ENCODE measurements around the gene FIG4. TPM values are rescaled to one million over a fixed set of nuclear protein-coding genes. Genes with fewer than 3 reads are reported as not detected.
A peak's percentile ranks its signal among the peaks of the same experiment; 100 is the strongest.

Gene FIG4
- 10 to 100 TPM; 10.4 to 30.8 (median 27.5) TPM for total RNA-seq

DNA sequence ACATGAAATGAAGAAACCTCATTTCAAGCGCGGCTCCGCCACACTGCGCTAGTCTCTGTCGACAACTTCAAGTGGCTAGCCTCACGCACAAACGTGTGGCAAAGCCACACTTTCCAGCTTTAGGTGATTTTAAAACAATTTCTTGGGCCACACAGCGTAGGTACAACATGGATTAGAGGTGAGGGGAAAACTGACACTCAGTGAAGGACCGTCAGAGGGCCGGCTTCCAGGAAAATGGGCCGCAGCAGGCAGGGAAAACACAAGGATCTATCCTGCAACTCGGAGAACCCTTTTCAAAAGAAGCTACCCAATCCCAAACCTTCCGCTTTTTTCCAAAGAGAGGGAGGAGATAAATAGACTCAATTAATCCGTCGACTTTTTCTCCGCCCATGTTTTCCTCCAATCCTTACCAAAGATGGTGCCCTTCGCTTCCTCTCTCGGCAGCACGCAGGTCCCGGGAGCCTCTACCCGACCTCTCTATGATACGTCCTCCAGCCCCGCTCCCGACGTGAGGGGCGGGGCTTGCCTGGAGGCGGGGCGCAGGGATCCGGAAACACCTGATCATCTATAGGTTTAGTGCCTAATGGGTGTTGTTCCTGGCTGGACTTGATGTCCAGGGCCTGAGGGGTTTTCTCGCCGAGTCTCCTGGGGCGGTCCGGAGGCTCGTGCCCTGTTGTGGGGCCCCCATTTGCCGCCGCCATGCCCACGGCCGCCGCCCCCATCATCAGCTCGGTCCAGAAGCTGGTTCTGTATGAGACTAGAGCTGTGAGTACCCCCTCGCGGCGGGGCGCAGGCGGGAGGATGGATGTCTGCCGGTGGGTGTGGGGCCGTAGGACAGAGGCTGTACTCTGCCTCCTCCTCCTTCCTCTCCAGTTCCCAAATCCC, at the start of gene FIG4, which contains the start of gene AK9:
Gene FIG4, plus strand, starts transcription at position 560 of the 885 bp plus-strand sequence. Its CDS starts 140 bp downstream, at position 700.
Gene AK9, minus strand, starts transcription at position 466 of the 885 bp plus-strand sequence. CDS start 15,457 bp downstream, outside the sequence.
- peak; percentile 98 to 99 for ATAC-seq (ENCODE audit: low FRiP score in 2 of 2)
- Histone ChIP-seq H3K4me3 (peak within 1 kb of the TSS; percentile 61 to 88 (median 72)), H3K36me3 (no peaks in the 10 kb centered on the region), H3K27ac (peak within 1 kb of the TSS; percentile 84 to 94 (median 90)), H3K4me1 (peaks cover 15 to 22% (median 20%) of the 10 kb centered on the region in 4 donors), H3K27me3 (no peaks in the 10 kb centered on the region), H3K9me3 (no peaks in the 10 kb centered on the region)
- TF ChIP-seq EP300 (IDR thresholded peaks at IDR 0.05) (peak in 1 of 4 donors; percentile 22), CTCF (IDR thresholded peaks at IDR 0.05) (peak in 3 of 6 experiments; percentile 18 to 30 (median 20)), POLR2AphosphoS5 (IDR thresholded peaks at IDR 0.05) (peak; percentile 27 to 73), POLR2A (IDR thresholded peaks at IDR 0.05) (peak in 3 of 4 donors; percentile 27 to 73 (median 46))
- DNase-seq: peak; percentile 97 to 98
- WGBS, 2 donors: 1 to 2% methylated on average over 29 to 46 of the region's 47 CpGs

DNA sequence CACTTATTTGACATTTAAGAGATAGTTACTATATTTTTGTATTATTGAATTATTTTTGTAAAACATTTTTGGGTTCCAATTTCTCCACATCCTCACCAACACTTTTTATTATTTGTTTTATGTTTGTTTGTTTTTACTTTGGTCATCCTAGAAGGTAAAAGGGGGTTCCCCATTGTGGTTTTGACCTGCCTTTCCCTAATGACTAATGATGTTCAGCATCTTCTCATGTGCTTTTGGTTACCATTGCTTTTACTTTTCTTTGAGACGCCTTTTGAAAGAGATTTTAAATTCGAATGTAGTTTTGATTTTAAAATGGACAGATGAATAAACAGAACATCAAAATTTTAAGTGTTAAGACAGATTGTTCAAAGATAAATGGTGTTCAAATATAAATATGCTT, 47.0 kb upstream of the FIG4 start:
- peaks cover 0 to 20% (median 0%) of the 10 kb centered on the region in 4 donors for H3K36me3 ChIP-seq
- no peak overlapping the region for H3K4me3 ChIP-seq
- WGBS, 2 donors: 90% methylated on average over 2 of the region's 2 CpGs
- H3K9me3 ChIP-seq: no peaks in the 10 kb centered on the region
- no peak for DNase-seq
- no peak for ATAC-seq (ENCODE audit: low FRiP score in 2 of 2)
- no peaks in the 10 kb centered on the region for H3K27me3 ChIP-seq
- TF ChIP-seq POLR2AphosphoS5 (IDR thresholded peaks at IDR 0.05) (no peak), EP300 (IDR thresholded peaks at IDR 0.05) (no peak), POLR2A (IDR thresholded peaks at IDR 0.05) (no peak), CTCF (IDR thresholded peaks at IDR 0.05) (no peak)
- no peaks in the 10 kb centered on the region for H3K4me1 ChIP-seq
- H3K27ac ChIP-seq: no peak overlapping the region

DNA sequence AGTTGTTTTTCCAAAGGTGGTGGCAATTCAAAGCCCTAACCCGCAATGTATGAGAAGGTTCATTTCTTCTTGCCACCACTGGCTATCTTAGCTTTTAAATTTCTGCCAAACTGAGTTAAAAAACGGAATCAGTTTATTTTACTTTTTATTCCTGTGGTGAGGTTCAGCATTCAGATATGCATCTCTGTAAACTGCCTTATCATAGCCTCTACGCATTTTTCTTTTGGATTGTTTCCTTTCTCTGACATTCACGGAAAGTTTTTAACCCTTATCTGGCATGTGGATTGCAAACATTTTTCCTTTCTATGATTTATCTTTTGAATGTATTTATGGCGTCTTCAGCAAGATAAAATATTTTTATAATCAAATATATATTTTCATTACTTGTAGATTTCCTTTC, 37.8 kb upstream of the FIG4 start:
- Histone ChIP-seq H3K27ac (no peak overlapping the region), H3K36me3 (peaks cover 0 to 14% (median 0%) of the 10 kb centered on the region in 4 donors), H3K9me3 (no peaks in the 10 kb centered on the region), H3K4me3 (no peak overlapping the region), H3K4me1 (no peaks in the 10 kb centered on the region), H3K27me3 (no peaks in the 10 kb centered on the region)
- TF ChIP-seq CTCF (IDR thresholded peaks at IDR 0.05) (no peak), POLR2A (IDR thresholded peaks at IDR 0.05) (no peak), EP300 (IDR thresholded peaks at IDR 0.05) (no peak), POLR2AphosphoS5 (IDR thresholded peaks at IDR 0.05) (no peak)
- DNase-seq (no peak), ATAC-seq (ENCODE audit: low FRiP score in 2 of 2) (no peak)
- 54 to 56% methylated on average over 5 of the region's 5 CpGs for WGBS, 2 donors

GRCh38 chr6:109655761-109656262, 35.3 kb upstream of the FIG4 start:
- no peak for TF ChIP-seq POLR2A (IDR thresholded peaks at IDR 0.05)
- no peak for TF ChIP-seq EP300 (IDR thresholded peaks at IDR 0.05)
- Histone ChIP-seq H3K27ac (no peak overlapping the region), H3K27me3 (no peaks in the 10 kb centered on the region), H3K4me3 (no peak overlapping the region), H3K4me1 (no peaks in the 10 kb centered on the region), H3K9me3 (no peaks in the 10 kb centered on the region), H3K36me3 (peaks cover 0 to 19% (median 0%) of the 10 kb centered on the region in 4 donors)
- WGBS, 2 donors: 91 to 94% methylated on average over 6 of the region's 6 CpGs
- no peak for ATAC-seq (ENCODE audit: low FRiP score in 2 of 2)
- DNase-seq: no peak
